ENCODE results near the gene TMEM158.

Gene TMEM158

GRCh38 chr3:45226206-45226915, at the start of gene TMEM158:
TSS of gene TMEM158 (minus strand) at chr3:45226287. CDS start at chr3:45226027, 260 bp downstream.
- peaks cover 5% of the 10 kb centered on the region for H3K4me1 ChIP-seq (ENCODE audit: control insufficient read depth, insufficient read depth, low read length)
- no peaks in the 10 kb centered on the region for H3K9me3 ChIP-seq (ENCODE audit: control insufficient read depth, insufficient read depth, low read length)
- H3K9ac ChIP-seq (ENCODE audit: low read depth, low read length), result peak within 1 kb of the TSS; percentile 47
- H3K27me3 ChIP-seq (ENCODE audit: control insufficient read depth, insufficient read depth, low read length), result peaks cover 4% of the 10 kb centered on the region
- H3K4me3 ChIP-seq (ENCODE audit: low read depth, low read length), result peak within 1 kb of the TSS; percentile 83
- no peaks in the 10 kb centered on the region for H3K36me3 ChIP-seq (ENCODE audit: control insufficient read depth, insufficient read depth, low read length)

- peaks cover 5% of the 10 kb centered on the region for H3K27me3 ChIP-seq (ENCODE audit: control insufficient read depth, insufficient read depth, low read length)
- peaks cover 10% of the 10 kb centered on the region for H3K4me1 ChIP-seq (ENCODE audit: control insufficient read depth, insufficient read depth, low read length)
- H3K9ac ChIP-seq (ENCODE audit: low read depth, low read length), result no peak overlapping the region
- H3K36me3 ChIP-seq (ENCODE audit: control insufficient read depth, insufficient read depth, low read length), result no peaks in the 10 kb centered on the region
- no peak overlapping the region for H3K4me3 ChIP-seq (ENCODE audit: low read depth, low read length)
- H3K9me3 ChIP-seq (ENCODE audit: control insufficient read depth, insufficient read depth, low read length), result no peaks in the 10 kb centered on the region
These were observed 49.1 kb upstream of the TMEM158 start for GRCh38 chr3:45275006-45275704.

- Histone ChIP-seq H3K4me1 (ENCODE audit: control insufficient read depth, insufficient read depth, low read length) (peaks cover 10% of the 10 kb centered on the region), H3K9me3 (ENCODE audit: control insufficient read depth, insufficient read depth, low read length) (no peaks in the 10 kb centered on the region), H3K27me3 (ENCODE audit: control insufficient read depth, insufficient read depth, low read length) (peaks cover 5% of the 10 kb centered on the region), H3K4me3 (ENCODE audit: low read depth, low read length) (no peak overlapping the region), H3K9ac (ENCODE audit: low read depth, low read length) (no peak overlapping the region), H3K36me3 (ENCODE audit: control insufficient read depth, insufficient read depth, low read length) (no peaks in the 10 kb centered on the region)
These were observed 47.8 kb upstream of the TMEM158 start for GRCh38 chr3:45273681-45274515.

GRCh38 chr3:45272828-45273470, 46.9 kb upstream of the TMEM158 start:
- Histone ChIP-seq H3K9me3 (ENCODE audit: control insufficient read depth, insufficient read depth, low read length) (no peaks in the 10 kb centered on the region), H3K4me3 (ENCODE audit: low read depth, low read length) (no peak overlapping the region), H3K36me3 (ENCODE audit: control insufficient read depth, insufficient read depth, low read length) (no peaks in the 10 kb centered on the region), H3K27me3 (ENCODE audit: control insufficient read depth, insufficient read depth, low read length) (peaks cover 5% of the 10 kb centered on the region), H3K4me1 (ENCODE audit: control insufficient read depth, insufficient read depth, low read length) (peaks cover 10% of the 10 kb centered on the region), H3K9ac (ENCODE audit: low read depth, low read length) (no peak overlapping the region)

GRCh38 chr3:45272032-45272810, 46.1 kb upstream of the TMEM158 start:
- H3K9ac ChIP-seq (ENCODE audit: low read depth, low read length), result no peak overlapping the region
- peaks cover 5% of the 10 kb centered on the region for H3K27me3 ChIP-seq (ENCODE audit: control insufficient read depth, insufficient read depth, low read length)
- H3K9me3 ChIP-seq (ENCODE audit: control insufficient read depth, insufficient read depth, low read length), result no peaks in the 10 kb centered on the region
- H3K4me1 ChIP-seq (ENCODE audit: control insufficient read depth, insufficient read depth, low read length), result peaks cover 10% of the 10 kb centered on the region
- no peaks in the 10 kb centered on the region for H3K36me3 ChIP-seq (ENCODE audit: control insufficient read depth, insufficient read depth, low read length)
- no peak overlapping the region for H3K4me3 ChIP-seq (ENCODE audit: low read depth, low read length)

GRCh38 chr3:45269952-45270351, 43.9 kb upstream of the TMEM158 start:
- H3K9me3 ChIP-seq (ENCODE audit: control insufficient read depth, insufficient read depth, low read length), result no peaks in the 10 kb centered on the region
- peaks cover 2% of the 10 kb centered on the region for H3K4me1 ChIP-seq (ENCODE audit: control insufficient read depth, insufficient read depth, low read length)
- H3K9ac ChIP-seq (ENCODE audit: low read depth, low read length), result no peak overlapping the region
- H3K36me3 ChIP-seq (ENCODE audit: control insufficient read depth, insufficient read depth, low read length), result no peaks in the 10 kb centered on the region
- H3K27me3 ChIP-seq (ENCODE audit: control insufficient read depth, insufficient read depth, low read length), result peaks cover 5% of the 10 kb centered on the region
- no peak overlapping the region for H3K4me3 ChIP-seq (ENCODE audit: low read depth, low read length)

GRCh38 chr3:45267097-45267496, 41.0 kb upstream of the TMEM158 start:
- Histone ChIP-seq H3K36me3 (ENCODE audit: control insufficient read depth, insufficient read depth, low read length) (no peaks in the 10 kb centered on the region), H3K27me3 (ENCODE audit: control insufficient read depth, insufficient read depth, low read length) (no peaks in the 10 kb centered on the region), H3K9me3 (ENCODE audit: control insufficient read depth, insufficient read depth, low read length) (no peaks in the 10 kb centered on the region), H3K9ac (ENCODE audit: low read depth, low read length) (no peak overlapping the region), H3K4me3 (ENCODE audit: low read depth, low read length) (no peak overlapping the region), H3K4me1 (ENCODE audit: control insufficient read depth, insufficient read depth, low read length) (no peaks in the 10 kb centered on the region)

- peaks cover 5% of the 10 kb centered on the region for H3K4me1 ChIP-seq (ENCODE audit: control insufficient read depth, insufficient read depth, low read length)
- H3K27me3 ChIP-seq (ENCODE audit: control insufficient read depth, insufficient read depth, low read length), result no peaks in the 10 kb centered on the region
- no peak overlapping the region for H3K9ac ChIP-seq (ENCODE audit: low read depth, low read length)
- H3K4me3 ChIP-seq (ENCODE audit: low read depth, low read length), result no peak overlapping the region
- H3K9me3 ChIP-seq (ENCODE audit: control insufficient read depth, insufficient read depth, low read length), result no peaks in the 10 kb centered on the region
- no peaks in the 10 kb centered on the region for H3K36me3 ChIP-seq (ENCODE audit: control insufficient read depth, insufficient read depth, low read length)
These were observed 35.4 kb upstream of the TMEM158 start for GRCh38 chr3:45261333-45262110.

- Histone ChIP-seq H3K27me3 (ENCODE audit: control insufficient read depth, insufficient read depth, low read length) (no peaks in the 10 kb centered on the region), H3K9me3 (ENCODE audit: control insufficient read depth, insufficient read depth, low read length) (no peaks in the 10 kb centered on the region), H3K36me3 (ENCODE audit: control insufficient read depth, insufficient read depth, low read length) (no peaks in the 10 kb centered on the region), H3K4me1 (ENCODE audit: control insufficient read depth, insufficient read depth, low read length) (peaks cover 5% of the 10 kb centered on the region), H3K9ac (ENCODE audit: low read depth, low read length) (no peak overlapping the region), H3K4me3 (ENCODE audit: low read depth, low read length) (no peak overlapping the region)
These were observed 33.0 kb upstream of the TMEM158 start for GRCh38 chr3:45259133-45259532.

- no peak overlapping the region for H3K4me3 ChIP-seq (ENCODE audit: low read depth, low read length)
- H3K4me1 ChIP-seq (ENCODE audit: control insufficient read depth, insufficient read depth, low read length), result peaks cover 5% of the 10 kb centered on the region
- no peak overlapping the region for H3K9ac ChIP-seq (ENCODE audit: low read depth, low read length)
- H3K27me3 ChIP-seq (ENCODE audit: control insufficient read depth, insufficient read depth, low read length), result no peaks in the 10 kb centered on the region
- no peaks in the 10 kb centered on the region for H3K36me3 ChIP-seq (ENCODE audit: control insufficient read depth, insufficient read depth, low read length)
- H3K9me3 ChIP-seq (ENCODE audit: control insufficient read depth, insufficient read depth, low read length), result no peaks in the 10 kb centered on the region
These were observed 32.2 kb upstream of the TMEM158 start for GRCh38 chr3:45258317-45258716.

All from iPS-15b (cell line).